IPS-18a (cell line): Measurements from ENCODE around the gene KIF26A.

Experiments
- H3K27ac ChIP-seq: one replicate; pipeline ENCODE4 v1.5.1; 2013; ENCODE audit warnings: low read length
- H3K27me3 ChIP-seq: one replicate; pipeline ENCODE4 v1.6.1; 2013; ENCODE audit warnings: mild to moderate bottlenecking, low read length; ENCODE audit not compliant: control insufficient read depth, insufficient read depth
- H3K36me3 ChIP-seq: one replicate; pipeline ENCODE4 v1.6.1; 2013; ENCODE audit warnings: low read depth, low read length; ENCODE audit not compliant: control insufficient read depth
- H3K4me1 ChIP-seq: one replicate; pipeline ENCODE4 v1.6.1; 2013; ENCODE audit warnings: low read depth, low read length; ENCODE audit not compliant: control insufficient read depth
- H3K4me3 ChIP-seq: one replicate; pipeline ENCODE4 v1.5.1; 2013; ENCODE audit warnings: low read length
- H3K9ac ChIP-seq: one replicate; pipeline ENCODE4 v1.6.1; 2013; ENCODE audit warnings: mild to moderate bottlenecking, low read length, moderate library complexity
- H3K9me3 ChIP-seq: one replicate; pipeline ENCODE4 v1.6.1; 2013; ENCODE audit warnings: low read depth, low read length; ENCODE audit not compliant: control insufficient read depth

KIF26A gene

GRCh38 chr14:104130974-104131651 lies 7.3 kb upstream of the KIF26A start:
- Histone ChIP-seq H3K27me3 (peaks cover 16% of the 10 kb centered on the region), H3K27ac (no peak overlapping the region), H3K36me3 (no peaks in the 10 kb centered on the region), H3K4me1 (peaks cover 7% of the 10 kb centered on the region), H3K9me3 (peaks cover 6% of the 10 kb centered on the region), H3K9ac (no peak overlapping the region), H3K4me3 (no peak overlapping the region)

- H3K27me3 ChIP-seq, result peaks cover 25% of the 10 kb centered on the region
- H3K27ac ChIP-seq, result no peak overlapping the region
- peaks cover 6% of the 10 kb centered on the region for H3K9me3 ChIP-seq
- peaks cover 12% of the 10 kb centered on the region for H3K4me1 ChIP-seq
- H3K9ac ChIP-seq, result no peak overlapping the region
- no peak overlapping the region for H3K4me3 ChIP-seq
- no peaks in the 10 kb centered on the region for H3K36me3 ChIP-seq
These were observed 6.2 kb upstream of the KIF26A start for GRCh38 chr14:104131968-104132732.

- Histone ChIP-seq H3K4me1 (peaks cover 13% of the 10 kb centered on the region), H3K27ac (no peak overlapping the region), H3K36me3 (no peaks in the 10 kb centered on the region), H3K9ac (no peak overlapping the region), H3K27me3 (peaks cover 32% of the 10 kb centered on the region), H3K9me3 (peaks cover 6% of the 10 kb centered on the region), H3K4me3 (no peak overlapping the region)
These were observed 5.4 kb upstream of the KIF26A start for GRCh38 chr14:104132981-104133380.

GRCh38 chr14:104133496-104133895 lies 4.9 kb upstream of the KIF26A start:
- H3K36me3 ChIP-seq, result no peaks in the 10 kb centered on the region
- H3K27ac ChIP-seq, result no peak overlapping the region
- H3K9ac ChIP-seq, result no peak overlapping the region
- H3K4me3 ChIP-seq, result no peak overlapping the region
- H3K9me3 ChIP-seq, result peaks cover 6% of the 10 kb centered on the region
- peaks cover 33% of the 10 kb centered on the region for H3K27me3 ChIP-seq
- H3K4me1 ChIP-seq, result peaks cover 13% of the 10 kb centered on the region

GRCh38 chr14:104134061-104134965 lies 4.1 kb upstream of the KIF26A start:
- Histone ChIP-seq H3K36me3 (no peaks in the 10 kb centered on the region), H3K4me1 (peaks cover 13% of the 10 kb centered on the region), H3K4me3 (peak overlapping the region; percentile 50), H3K9me3 (peaks cover 5% of the 10 kb centered on the region), H3K27me3 (peaks cover 33% of the 10 kb centered on the region), H3K9ac (no peak overlapping the region), H3K27ac (no peak overlapping the region)

- Histone ChIP-seq H3K9ac (no peak overlapping the region), H3K36me3 (no peaks in the 10 kb centered on the region), H3K27me3 (peaks cover 33% of the 10 kb centered on the region), H3K4me1 (peaks cover 20% of the 10 kb centered on the region), H3K9me3 (no peaks in the 10 kb centered on the region), H3K27ac (no peak overlapping the region), H3K4me3 (peak overlapping the region; percentile 50)
These were observed 3.1 kb upstream of the KIF26A start for GRCh38 chr14:104135121-104135903.

- H3K4me1 ChIP-seq, result peaks cover 26% of the 10 kb centered on the region
- no peaks in the 10 kb centered on the region for H3K36me3 ChIP-seq
- no peak overlapping the region for H3K27ac ChIP-seq
- H3K4me3 ChIP-seq, result peak overlapping the region; percentile 50
- no peak overlapping the region for H3K9ac ChIP-seq
- no peaks in the 10 kb centered on the region for H3K9me3 ChIP-seq
- peaks cover 33% of the 10 kb centered on the region for H3K27me3 ChIP-seq
These were observed 2.4 kb upstream of the KIF26A start for GRCh38 chr14:104135904-104136471.

GRCh38 chr14:104136472-104137296 lies 1.7 kb upstream of the KIF26A start:
- Histone ChIP-seq H3K4me1 (peaks cover 26% of the 10 kb centered on the region), H3K9ac (no peak overlapping the region), H3K27me3 (peaks cover 33% of the 10 kb centered on the region), H3K36me3 (no peaks in the 10 kb centered on the region), H3K27ac (no peak overlapping the region), H3K4me3 (peak overlapping the region; percentile 43), H3K9me3 (no peaks in the 10 kb centered on the region)

- Histone ChIP-seq H3K27me3 (peaks cover 33% of the 10 kb centered on the region), H3K27ac (no peak overlapping the region), H3K4me1 (peaks cover 26% of the 10 kb centered on the region), H3K9me3 (no peaks in the 10 kb centered on the region), H3K36me3 (no peaks in the 10 kb centered on the region), H3K4me3 (peak overlapping the region; percentile 78), H3K9ac (no peak overlapping the region)
These were observed 890 bp upstream of the KIF26A start for GRCh38 chr14:104137297-104138097.
